K562 (cell line): ENCODE measurements around the gene RBM34. TPM values are rescaled to one million over a fixed set of nuclear protein-coding genes. Genes with fewer than 3 reads are reported as not detected.
A peak's percentile ranks its signal among the peaks of the same experiment; 100 is the strongest.

Experiments used
- GABPB2 ChIP-seq: fragments of 250-450 bp; sonication (Bioruptor Pico); conservative IDR thresholded peaks from 2 replicates; pipeline ENCODE4 v1.5.1; 2021; ENCODE audit warnings: mild to moderate bottlenecking
- HNRNPL ChIP-seq: fragments of 200-400 bp; formaldehyde crosslinking; IDR thresholded peaks from 2 replicates; pipeline ENCODE4 v1.6.1; 2017; ENCODE audit warnings: low read depth, mild to moderate bottlenecking, low read length
- IRF2 ChIP-seq: sonication (generic); formaldehyde crosslinking; IDR thresholded peaks from 2 replicates; pipeline ENCODE4 v1.8.1; 2022; ENCODE audit warnings: mild to moderate bottlenecking, missing genetic modification reagents
- KLF16 ChIP-seq: IDR thresholded peaks from 2 replicates; pipeline ENCODE4 v1.6.1; 2016; ENCODE audit warnings: antibody characterized with exemption
- MED1 ChIP-seq: sonication (generic); formaldehyde crosslinking; IDR thresholded peaks from 2 replicates; pipeline ENCODE4 v1.8.1; 2023; ENCODE audit warnings: missing genetic modification reagents, borderline replicate concordance
- MXI1 ChIP-seq: IDR thresholded peaks from 2 replicates; pipeline ENCODE4 v1.6.1; 2011; ENCODE audit warnings: low read depth, mild to moderate bottlenecking, improper control_type of control experiment, low read length
- PPARD ChIP-seq: fragments of 250-450 bp; sonication (Bioruptor Pico); IDR thresholded peaks from 2 replicates; pipeline ENCODE4 v1.8.0; 2022; ENCODE audit warnings: inconsistent platforms, mild to moderate bottlenecking, moderate library complexity
- RCOR1 ChIP-seq, 2 experiments: IDR thresholded peaks; 2 replicates each; pipeline ENCODE4 v1.6.1; 2012; ENCODE audit warnings: low read depth in 2 of 2, low read length in 2 of 2, borderline replicate concordance in 1 of 2, improper control_type of control experiment in 1 of 2
- RHOXF2B ChIP-seq: fragments of 250-450 bp; sonication (Bioruptor Pico); conservative IDR thresholded peaks from 2 replicates; pipeline ENCODE4 v1.5.1; 2021
- SP1 ChIP-seq: sonication (generic); formaldehyde crosslinking; IDR thresholded peaks from 2 replicates; pipeline ENCODE4 v1.8.1; 2022; ENCODE audit warnings: mild to moderate bottlenecking, missing genetic modification reagents
- SRSF7 ChIP-seq: fragments of 200-400 bp; formaldehyde crosslinking; optimal IDR thresholded peaks from 2 replicates; pipeline ENCODE3; 2017; ENCODE audit warnings: mild to moderate bottlenecking, low read depth, low read length
- THRAP3 ChIP-seq: fragments of 450-650 bp; IDR thresholded peaks from 2 replicates; pipeline ENCODE4 v1.6.1; 2016; ENCODE audit warnings: mild to moderate bottlenecking, inconsistent platforms, borderline replicate concordance
- ZNF140 ChIP-seq: fragments of 250-450 bp; sonication (Bioruptor Pico); IDR thresholded peaks from 2 replicates; pipeline ENCODE4 v1.8.0; 2021; ENCODE audit warnings: moderate library complexity, mild to moderate bottlenecking, inconsistent platforms
- ZNF175 ChIP-seq: fragments of 200-800 bp; sonication (Bioruptor generic); IDR thresholded peaks from 2 replicates; pipeline ENCODE4 v1.6.1; 2016; ENCODE audit warnings: low read depth, mild to moderate bottlenecking, missing genetic modification characterization, missing compliant biosample characterization
- ZNF76 ChIP-seq: fragments of 250-450 bp; sonication (Bioruptor Pico); IDR thresholded peaks from 2 replicates; pipeline ENCODE4 v1.4.0; 2020; ENCODE audit warnings: mild to moderate bottlenecking, moderate library complexity, borderline replicate concordance
- ZNF764 ChIP-seq: fragments of 250-450 bp; sonication (Bioruptor Pico); IDR thresholded peaks from 2 replicates; pipeline ENCODE4 v1.4.0; 2020; ENCODE audit warnings: low read depth, mild to moderate bottlenecking, moderate library complexity
- polyA plus RNA-seq, 8 experiments: library from polyadenylated mRNA; depleted of rRNA in 4 of 8; stranded (reverse) in 5 of 8; unstranded in 3 of 8; fragments of >200 nt; fragmentation: Nextera tagmentation in 2 of 8; fragmentation: Illumina TruSeq in 1 of 8; extraction: Ambion mirVana in 2 of 8; extraction: Trizol in 1 of 8; gene quantifications; 2 replicates each; pipeline versions ENCODE4 v1.2.1 to v1.2.3, GENCODE V29; 2011 to 2014; ENCODE audit warnings: inconsistent platforms in 1 of 8, missing spikeins in 1 of 8
- total RNA-seq, 7 experiments: library from RNA; depleted of rRNA in 6 of 7; stranded (reverse); fragments of >200 nt in 6 of 7; fragmentation: Illumina TruSeq in 2 of 7; extraction: Trizol in 2 of 7; gene quantifications; 2 replicates each; pipeline versions ENCODE4 v1.2.1 to v1.2.3, GENCODE V29; 2011 to 2021; ENCODE audit warnings: low replicate concordance in 1 of 7
- TF ChIP-seq, protein P1 (sequence below), 2 experiments: fragments of 450-650 bp in 1 of 2; sonication (generic) in 1 of 2; formaldehyde crosslinking in 1 of 2; IDR thresholded peaks; 2 replicates each; pipeline versions ENCODE4 v1.7.1 to v1.9.0; 2016 to 2022; ENCODE audit warnings: inconsistent platforms in 1 of 2, mild to moderate bottlenecking in 1 of 2, missing genetic modification reagents in 1 of 2
- TF ChIP-seq, protein P2 (sequence below): fragments of 450-650 bp; formaldehyde crosslinking; IDR thresholded peaks from 2 replicates; pipeline ENCODE4 v1.4.0; 2022; ENCODE audit warnings: missing genetic modification characterization

The RBM34 gene
- total and polyA plus RNA-seq, 9 of the 15 experiments (the other 6 are each of a cell fraction or from before 2014, with no cell fraction given): 64.0 to 178 (median 124) TPM

DNA sequence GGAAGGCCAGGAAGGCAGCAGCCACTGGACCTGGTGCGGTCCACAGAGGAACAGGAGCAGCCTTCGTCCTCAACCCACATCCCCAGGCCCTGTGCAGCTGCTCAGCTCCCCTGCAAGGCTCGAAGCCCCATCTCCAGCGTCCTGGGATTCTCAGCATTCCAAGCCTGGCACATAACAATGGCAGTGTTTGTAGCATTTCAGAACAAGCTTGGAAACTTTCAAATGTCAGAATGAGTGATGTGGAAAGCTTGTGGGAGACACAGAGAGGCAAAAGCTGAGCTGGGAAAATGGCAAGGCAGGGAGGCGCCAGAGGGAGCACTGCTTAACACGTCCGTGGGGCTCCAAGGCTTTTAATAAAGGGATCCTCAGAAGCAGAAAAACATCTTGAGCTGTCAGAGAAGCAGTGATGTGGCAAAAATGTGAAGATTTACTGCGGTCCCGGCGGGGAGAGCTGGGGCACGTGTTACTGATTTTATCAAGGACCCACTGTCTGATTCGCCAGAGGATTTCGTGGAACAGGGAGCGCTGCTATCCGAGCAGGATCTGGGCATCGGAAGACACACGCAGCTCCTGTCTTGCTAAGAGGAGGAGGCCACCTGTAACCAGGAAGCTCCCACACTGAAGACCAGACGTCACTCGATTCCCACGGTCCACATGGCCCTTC, 70.5 kb downstream of the RBM34 start (continued):
- TF ChIP-seq THRAP3 (no peak), MXI1 (no peak), ZNF140 (no peak), SRSF7 (no peak), RCOR1 (IDR thresholded peaks at IDR 0.05; ENCODE audit: borderline replicate concordance in 1 of 2, low read depth in 2 of 2, low read length in 2 of 2) (peak in 1 of 2 experiments; percentile 71; a peak in 2 of 4 replicates), RHOXF2B (no peak), GABPB2 (CRISPR knock-in tag) (no peak), ZNF175 (CRISPR knock-in tag) (no peak), SP1 (CRISPR knock-in tag) (no peak), ZNF76 (CRISPR knock-in tag) (no peak), IRF2 (CRISPR knock-in tag) (no peak), KLF16 (no peak), HNRNPL (no peak), MED1 (CRISPR knock-in tag) (no peak), ZNF764 (CRISPR knock-in tag) (no peak), PPARD (CRISPR knock-in tag) (no peak)
- TF ChIP-seq, protein P1, sequence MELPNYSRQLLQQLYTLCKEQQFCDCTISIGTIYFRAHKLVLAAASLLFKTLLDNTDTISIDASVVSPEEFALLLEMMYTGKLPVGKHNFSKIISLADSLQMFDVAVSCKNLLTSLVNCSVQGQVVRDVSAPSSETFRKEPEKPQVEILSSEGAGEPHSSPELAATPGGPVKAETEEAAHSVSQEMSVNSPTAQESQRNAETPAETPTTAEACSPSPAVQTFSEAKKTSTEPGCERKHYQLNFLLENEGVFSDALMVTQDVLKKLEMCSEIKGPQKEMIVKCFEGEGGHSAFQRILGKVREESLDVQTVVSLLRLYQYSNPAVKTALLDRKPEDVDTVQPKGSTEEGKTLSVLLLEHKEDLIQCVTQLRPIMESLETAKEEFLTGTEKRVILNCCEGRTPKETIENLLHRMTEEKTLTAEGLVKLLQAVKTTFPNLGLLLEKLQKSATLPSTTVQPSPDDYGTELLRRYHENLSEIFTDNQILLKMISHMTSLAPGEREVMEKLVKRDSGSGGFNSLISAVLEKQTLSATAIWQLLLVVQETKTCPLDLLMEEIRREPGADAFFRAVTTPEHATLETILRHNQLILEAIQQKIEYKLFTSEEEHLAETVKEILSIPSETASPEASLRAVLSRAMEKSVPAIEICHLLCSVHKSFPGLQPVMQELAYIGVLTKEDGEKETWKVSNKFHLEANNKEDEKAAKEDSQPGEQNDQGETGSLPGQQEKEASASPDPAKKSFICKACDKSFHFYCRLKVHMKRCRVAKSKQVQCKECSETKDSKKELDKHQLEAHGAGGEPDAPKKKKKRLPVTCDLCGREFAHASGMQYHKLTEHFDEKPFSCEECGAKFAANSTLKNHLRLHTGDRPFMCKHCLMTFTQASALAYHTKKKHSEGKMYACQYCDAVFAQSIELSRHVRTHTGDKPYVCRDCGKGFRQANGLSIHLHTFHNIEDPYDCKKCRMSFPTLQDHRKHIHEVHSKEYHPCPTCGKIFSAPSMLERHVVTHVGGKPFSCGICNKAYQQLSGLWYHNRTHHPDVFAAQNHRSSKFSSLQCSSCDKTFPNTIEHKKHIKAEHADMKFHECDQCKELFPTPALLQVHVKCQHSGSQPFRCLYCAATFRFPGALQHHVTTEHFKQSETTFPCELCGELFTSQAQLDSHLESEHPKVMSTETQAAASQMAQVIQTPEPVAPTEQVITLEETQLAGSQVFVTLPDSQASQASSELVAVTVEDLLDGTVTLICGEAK (IDR thresholded peaks at IDR 0.05): peak; percentile 46; the same call in 1 of the 2 replicates
- TF ChIP-seq, protein P1 (CRISPR knock-in tag; IDR thresholded peaks at IDR 0.05): no peak
- TF ChIP-seq, protein P2, sequence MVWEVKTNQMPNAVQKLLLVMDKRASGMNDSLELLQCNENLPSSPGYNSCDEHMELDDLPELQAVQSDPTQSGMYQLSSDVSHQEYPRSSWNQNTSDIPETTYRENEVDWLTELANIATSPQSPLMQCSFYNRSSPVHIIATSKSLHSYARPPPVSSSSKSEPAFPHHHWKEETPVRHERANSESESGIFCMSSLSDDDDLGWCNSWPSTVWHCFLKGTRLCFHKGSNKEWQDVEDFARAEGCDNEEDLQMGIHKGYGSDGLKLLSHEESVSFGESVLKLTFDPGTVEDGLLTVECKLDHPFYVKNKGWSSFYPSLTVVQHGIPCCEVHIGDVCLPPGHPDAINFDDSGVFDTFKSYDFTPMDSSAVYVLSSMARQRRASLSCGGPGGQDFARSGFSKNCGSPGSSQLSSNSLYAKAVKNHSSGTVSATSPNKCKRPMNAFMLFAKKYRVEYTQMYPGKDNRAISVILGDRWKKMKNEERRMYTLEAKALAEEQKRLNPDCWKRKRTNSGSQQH (CRISPR knock-in tag): no peak
